ENCODE measurements around the gene SCD5.

Gene SCD5

GRCh38 chr4:82589756-82590155, 208.8 kb downstream of the SCD5 start (continued):
- TF ChIP-seq, protein P1, sequence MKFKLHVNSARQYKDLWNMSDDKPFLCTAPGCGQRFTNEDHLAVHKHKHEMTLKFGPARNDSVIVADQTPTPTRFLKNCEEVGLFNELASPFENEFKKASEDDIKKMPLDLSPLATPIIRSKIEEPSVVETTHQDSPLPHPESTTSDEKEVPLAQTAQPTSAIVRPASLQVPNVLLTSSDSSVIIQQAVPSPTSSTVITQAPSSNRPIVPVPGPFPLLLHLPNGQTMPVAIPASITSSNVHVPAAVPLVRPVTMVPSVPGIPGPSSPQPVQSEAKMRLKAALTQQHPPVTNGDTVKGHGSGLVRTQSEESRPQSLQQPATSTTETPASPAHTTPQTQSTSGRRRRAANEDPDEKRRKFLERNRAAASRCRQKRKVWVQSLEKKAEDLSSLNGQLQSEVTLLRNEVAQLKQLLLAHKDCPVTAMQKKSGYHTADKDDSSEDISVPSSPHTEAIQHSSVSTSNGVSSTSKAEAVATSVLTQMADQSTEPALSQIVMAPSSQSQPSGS (tag by site-specific recombination; IDR thresholded peaks at IDR 0.05; ENCODE audit: low read depth), result no peak
- TF ChIP-seq SETDB1 (IDR thresholded peaks at IDR 0.05; ENCODE audit: insufficient read length, low read length) (no peak), ZNF843 (tag by site-specific recombination; IDR thresholded peaks at IDR 0.05) (no peak), ZNF214 (tag by site-specific recombination; IDR thresholded peaks at IDR 0.05; ENCODE audit: borderline replicate concordance) (no peak), ZNF596 (tag by site-specific recombination; IDR thresholded peaks at IDR 0.05) (no peak), ZNF175 (tag by site-specific recombination; IDR thresholded peaks at IDR 0.05) (no peak), ZNF449 (tag by site-specific recombination; IDR thresholded peaks at IDR 0.05) (no peak), ZNF354C (tag by site-specific recombination; IDR thresholded peaks at IDR 0.05; ENCODE audit: borderline replicate concordance, low read depth) (no peak)

DNA sequence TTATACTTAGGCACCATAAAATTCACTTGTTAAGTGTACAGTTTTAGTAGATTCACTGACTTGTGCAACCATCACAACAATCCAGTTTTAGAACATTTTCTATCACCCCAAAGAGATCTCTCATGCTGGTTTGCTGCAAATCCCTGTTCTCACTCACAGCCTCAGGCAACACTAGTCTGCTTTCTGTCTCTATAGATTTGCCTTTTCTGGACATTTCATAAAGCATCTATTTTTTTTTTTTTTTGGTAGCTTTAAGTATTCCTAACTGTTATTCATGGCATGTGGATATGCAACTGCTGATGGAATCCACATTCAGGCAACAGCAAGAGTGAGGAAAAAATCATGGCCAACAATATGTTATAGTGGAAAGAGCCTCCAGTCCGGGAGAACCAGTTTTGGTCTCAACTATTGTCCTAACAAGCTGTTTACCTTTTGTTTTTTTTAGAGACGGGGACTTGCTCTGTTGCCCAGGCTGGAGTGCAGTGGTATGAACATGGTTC, 209.8 kb downstream of the SCD5 start:
- ChIA-PET POLR2A (no interaction called here), CTCF (interaction anchor here (0.5 to 0.7 kb wide), 7 partner anchors 29 to 266 kb away, joined by 3 to 6 read pairs (median 4); no protein-coding TSS in a partner anchor)

GRCh38 chr4:82587826-82588540, 210.6 kb downstream of the SCD5 start:
- Histone ChIP-seq H3K9me3 (ENCODE audit: control insufficient read depth, insufficient read depth, low read depth, low read length) (no peaks in the 10 kb centered on the region), H3K36me3 (ENCODE audit: control insufficient read depth in 2 of 2, insufficient read depth in 1 of 2, low read length in 2 of 2) (no peaks in the 10 kb centered on the region), H3K4me3 (ENCODE audit: low read depth, low read length) (no peak overlapping the region), H3K27ac (ENCODE audit: extremely low read depth, low read depth, low read length) (no peak overlapping the region), H3K4me1 (ENCODE audit: control insufficient read depth, insufficient read depth, low read length) (no peaks in the 10 kb centered on the region)
- TF ChIP-seq RBAK (tag by site-specific recombination; IDR thresholded peaks at IDR 0.05) (no peak), ZNF148 (tag by site-specific recombination; IDR thresholded peaks at IDR 0.05; ENCODE audit: borderline replicate concordance) (no peak), ZNF202 (tag by site-specific recombination; IDR thresholded peaks at IDR 0.05; ENCODE audit: borderline replicate concordance) (no peak), ZFHX2 (tag by site-specific recombination; conservative IDR thresholded peaks at IDR 0.05) (no peak), ZNF843 (tag by site-specific recombination; IDR thresholded peaks at IDR 0.05) (no peak), ELK4 (IDR thresholded peaks at IDR 0.05; ENCODE audit: borderline replicate concordance, low read depth, low read length) (no peak), ZNF10 (tag by site-specific recombination; IDR thresholded peaks at IDR 0.05) (no peak), ZSCAN30 (tag by site-specific recombination; IDR thresholded peaks at IDR 0.05) (no peak), ZNF677 (tag by site-specific recombination; IDR thresholded peaks at IDR 0.05) (no peak), PRDM1 (tag by site-specific recombination; IDR thresholded peaks at IDR 0.05) (no peak)
- TF ChIP-seq, protein P2, sequence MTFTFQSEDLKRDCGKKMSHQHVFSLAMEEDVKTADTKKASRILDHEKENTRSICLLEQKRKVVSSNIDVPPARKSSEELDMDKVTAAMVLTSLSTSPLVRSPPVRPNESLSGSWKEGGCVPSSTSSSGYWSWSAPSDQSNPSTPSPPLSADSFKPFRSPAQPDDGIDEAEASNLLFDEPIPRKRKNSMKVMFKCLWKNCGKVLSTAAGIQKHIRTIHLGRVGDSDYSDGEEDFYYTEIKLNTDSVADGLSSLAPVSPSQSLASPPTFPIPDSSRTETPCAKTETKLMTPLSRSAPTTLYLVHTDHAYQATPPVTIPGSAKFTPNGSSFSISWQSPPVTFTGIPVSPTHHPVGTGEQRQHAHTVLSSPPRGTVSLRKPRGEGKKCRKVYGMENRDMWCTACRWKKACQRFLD (tag by site-specific recombination; IDR thresholded peaks at IDR 0.05), result no peak
- TF ChIP-seq, protein P3, sequence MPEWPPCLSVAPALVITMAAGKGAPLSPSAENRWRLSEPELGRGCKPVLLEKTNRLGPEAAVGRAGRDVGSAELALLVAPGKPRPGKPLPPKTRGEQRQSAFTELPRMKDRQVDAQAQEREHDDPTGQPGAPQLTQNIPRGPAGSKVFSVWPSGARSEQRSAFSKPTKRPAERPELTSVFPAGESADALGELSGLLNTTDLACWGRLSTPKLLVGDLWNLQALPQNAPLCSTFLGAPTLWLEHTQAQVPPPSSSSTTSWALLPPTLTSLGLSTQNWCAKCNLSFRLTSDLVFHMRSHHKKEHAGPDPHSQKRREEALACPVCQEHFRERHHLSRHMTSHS (tag by site-specific recombination; IDR thresholded peaks at IDR 0.05), result no peak
- POLR2A ChIA-PET, result no interaction called here
- CTCF ChIA-PET, result interaction anchor here (0.5 to 0.6 kb wide), 2 partner anchors 29 to 266 kb away, joined by 3 read pairs; no protein-coding TSS in a partner anchor

More for the DNA sequence above, 209.8 kb downstream of the SCD5 start:
- Histone ChIP-seq H3K36me3 (ENCODE audit: control insufficient read depth in 2 of 2, insufficient read depth in 1 of 2, low read length in 2 of 2) (no peaks in the 10 kb centered on the region), H3K4me1 (ENCODE audit: control insufficient read depth, insufficient read depth, low read length) (no peaks in the 10 kb centered on the region), H3K9me3 (ENCODE audit: control insufficient read depth, insufficient read depth, low read depth, low read length) (no peaks in the 10 kb centered on the region), H3K4me3 (ENCODE audit: low read depth, low read length) (no peak overlapping the region), H3K27ac (ENCODE audit: extremely low read depth, low read depth, low read length) (no peak overlapping the region)
- no peak for TF ChIP-seq ZNF404 (tag by site-specific recombination; IDR thresholded peaks at IDR 0.05)
